AG08395 (cell line): ENCODE results near the gene ZBED5.
"Not testable (repeated sequence)": the region's sequence is repeated elsewhere in the genome, so short reads cannot be mapped to it uniquely, and the experiment has no call there.

ENCODE experiments used
- DNase-seq: peaks from one replicate; pipeline ENCODE4 v3.0.0; 2012; ENCODE audit warnings: mixed read lengths, low spot score

ZBED5 gene

GRCh38 chr11:10838083-10838482, 19.8 kb downstream of the ZBED5 start:
- no peak for DNase-seq

- DNase-seq, result not testable (repeated sequence)
Measured at GRCh38 chr11:10836884-10837283, 21.0 kb downstream of the ZBED5 start.

GRCh38 chr11:10829139-10829538, 28.7 kb downstream of the ZBED5 start:
- no peak for DNase-seq

GRCh38 chr11:10828402-10828801, 29.5 kb downstream of the ZBED5 start:
- no peak for DNase-seq

- no peak for DNase-seq
Measured at GRCh38 chr11:10824888-10825287, 33.0 kb downstream of the ZBED5 start.

GRCh38 chr11:10823152-10823579, 34.7 kb downstream of the ZBED5 start:
- DNase-seq, result no peak

GRCh38 chr11:10822491-10822890, 35.4 kb downstream of the ZBED5 start:
- not testable (repeated sequence) for DNase-seq

GRCh38 chr11:10818594-10818993, 39.3 kb downstream of the ZBED5 start:
- DNase-seq, result peak; percentile 75

- DNase-seq, result no peak
Measured at GRCh38 chr11:10813945-10814344, 43.9 kb downstream of the ZBED5 start.

GRCh38 chr11:10809373-10810160, 48.3 kb downstream of the ZBED5 start:
- peak; percentile 76 for DNase-seq

- DNase-seq, result peak; percentile 99
Measured at GRCh38 chr11:10808553-10809372, 49.1 kb downstream of the ZBED5 start, which contains the start of gene EIF4G2. Gene EIF4G2 (minus strand): TSS chr11:10808926.

GRCh38 chr11:10808235-10808552, 49.7 kb downstream of the ZBED5 start:
- DNase-seq, result no peak

- peak; percentile 51 for DNase-seq
Measured at GRCh38 chr11:10807493-10808234, 50.2 kb downstream of the ZBED5 start.

- DNase-seq, result no peak
Measured at GRCh38 chr11:10806206-10806605, 51.6 kb downstream of the ZBED5 start.

- no peak for DNase-seq
Measured at GRCh38 chr11:10805741-10806140, 52.1 kb downstream of the ZBED5 start.

GRCh38 chr11:10803676-10804075, 54.2 kb downstream of the ZBED5 start:
- DNase-seq, result no peak
